T-helper 1 cell (primary cell): ENCODE results near the gene YWHAE.
"Not testable (repeated sequence)": the region's sequence is repeated elsewhere in the genome, so short reads cannot be mapped to it uniquely, and the experiment has no call there.

Experiments
- DNase-seq, 5 donors: peaks; one replicate each; pipeline ENCODE4 v3.0.0-alpha.2; 2012 to 2020

YWHAE gene

GRCh38 chr17:1373707-1374237 is 26.2 kb downstream of the YWHAE start:
- no peak for DNase-seq

- no peak for DNase-seq
These were observed 27.4 kb downstream of the YWHAE start for GRCh38 chr17:1372618-1373017.

- no peak for DNase-seq
These were observed 28.0 kb downstream of the YWHAE start for GRCh38 chr17:1371893-1372590.

- DNase-seq: no peak
These were observed 31.4 kb downstream of the YWHAE start for GRCh38 chr17:1368588-1368987.

GRCh38 chr17:1367351-1367745 is 32.7 kb downstream of the YWHAE start:
- DNase-seq: no peak

- DNase-seq: no peak
These were observed 33.8 kb downstream of the YWHAE start for GRCh38 chr17:1366234-1366633.

- peak; percentile 29 to 72 (median 54) for DNase-seq
These were observed 34.5 kb downstream of the YWHAE start for GRCh38 chr17:1365445-1366039.

GRCh38 chr17:1362964-1363363 is 37.1 kb downstream of the YWHAE start:
- DNase-seq: no peak

GRCh38 chr17:1362065-1362848 is 37.8 kb downstream of the YWHAE start:
- DNase-seq: peak in 1 of 5 donors; percentile 39

- DNase-seq: no peak
These were observed 39.0 kb downstream of the YWHAE start for GRCh38 chr17:1360975-1361374.

- DNase-seq: not testable (repeated sequence)
These were observed 39.7 kb downstream of the YWHAE start for GRCh38 chr17:1360315-1360714.

- no peak for DNase-seq
These were observed 46.0 kb downstream of the YWHAE start for GRCh38 chr17:1354030-1354429.

- not testable (repeated sequence) for DNase-seq
These were observed 47.5 kb downstream of the YWHAE start for GRCh38 chr17:1352530-1352929.

- no peak for DNase-seq
These were observed 48.1 kb downstream of the YWHAE start for GRCh38 chr17:1351971-1352370.

GRCh38 chr17:1351275-1351674 is 48.7 kb downstream of the YWHAE start:
- no peak for DNase-seq

- no peak for DNase-seq
These were observed 52.3 kb downstream of the YWHAE start for GRCh38 chr17:1347589-1348323.

- no peak for DNase-seq
These were observed 55.5 kb downstream of the YWHAE start for GRCh38 chr17:1344521-1344920.

- DNase-seq: no peak
These were observed 56.5 kb downstream of the YWHAE start for GRCh38 chr17:1343554-1343953.

GRCh38 chr17:1340371-1340770 is 59.7 kb downstream of the YWHAE start:
- no peak for DNase-seq

- peak in 1 of 5 donors; percentile 57 for DNase-seq
These were observed 68.3 kb downstream of the YWHAE start for GRCh38 chr17:1331708-1332107.

- DNase-seq: no peak
These were observed 70.2 kb downstream of the YWHAE start for GRCh38 chr17:1329745-1330343.

GRCh38 chr17:1328437-1328836 is 71.6 kb downstream of the YWHAE start:
- DNase-seq: no peak
